GM12874 (cell line): ENCODE results near the gene BMP4.

Experiments
- CTCF ChIP-seq: IDR thresholded peaks from 2 replicates; pipeline ENCODE4 v1.5.1; 2011; ENCODE audit warnings: low read depth, mild to moderate bottlenecking, control low read depth, low read length, moderate library complexity; ENCODE audit not compliant: insufficient read depth

The BMP4 gene

GRCh38 chr14:53956427-53957201 is at the start of gene BMP4:
Gene BMP4, minus strand, starts transcription at chr14:53956825. Its CDS starts 4,603 bp downstream, at chr14:53952222.
- TF ChIP-seq CTCF: no peak

GRCh38 chr14:54003064-54003463 is 46.4 kb upstream of the BMP4 start:
- no peak for TF ChIP-seq CTCF

GRCh38 chr14:54002653-54003052 is 46.0 kb upstream of the BMP4 start:
- no peak for TF ChIP-seq CTCF

- no peak for TF ChIP-seq CTCF
Measured at GRCh38 chr14:54001189-54001878, 44.7 kb upstream of the BMP4 start.

- TF ChIP-seq CTCF: no peak
Measured at GRCh38 chr14:54000341-54000811, 43.8 kb upstream of the BMP4 start.

- TF ChIP-seq CTCF: no peak
Measured at GRCh38 chr14:53999061-53999488, 42.5 kb upstream of the BMP4 start.

GRCh38 chr14:53996041-53996440 is 39.4 kb upstream of the BMP4 start:
- TF ChIP-seq CTCF: no peak
